HepG2 (cell line): ENCODE measurements around the gene PCGF2. TPM values are rescaled to one million over a fixed set of nuclear protein-coding genes. Genes with fewer than 3 reads are reported as not detected.

ENCODE experiments used
- GATA4 ChIP-seq: sonication (generic); IDR thresholded peaks from 2 replicates; pipeline ENCODE4 v1.6.1; 2016; ENCODE audit warnings: antibody characterized with exemption, low read depth, borderline replicate concordance
- KAT2B ChIP-seq: fragments of 150-350 bp; IDR thresholded peaks from 2 replicates; pipeline ENCODE4 v1.6.1; 2014; ENCODE audit warnings: low read depth, low read length, borderline replicate concordance
- KMT2B ChIP-seq: IDR thresholded peaks from 2 replicates; pipeline ENCODE4 v1.6.1; 2016; ENCODE audit warnings: missing genetic modification reagents, missing compliant biosample characterization
- POLR2AphosphoS2 ChIP-seq: IDR thresholded peaks from 2 replicates; pipeline ENCODE4 v1.6.1; 2011; ENCODE audit warnings: low read depth, low read length, improper control_type of control experiment
- POLR2AphosphoS5 ChIP-seq: IDR thresholded peaks from 2 replicates; pipeline ENCODE4 v1.6.1; 2012; ENCODE audit warnings: low read depth, low read length
- RBAK ChIP-seq: sonication (generic); formaldehyde crosslinking; IDR thresholded peaks from 2 replicates; pipeline ENCODE4 v1.5.1; 2020; ENCODE audit warnings: mild to moderate bottlenecking, missing genetic modification reagents
- SP140L ChIP-seq: sonication (generic); formaldehyde crosslinking; IDR thresholded peaks from 2 replicates; pipeline ENCODE4 v1.4.0; 2020; ENCODE audit warnings: missing genetic modification reagents, borderline replicate concordance
- TGIF2 ChIP-seq: IDR thresholded peaks from 2 replicates; pipeline ENCODE4 v1.6.1; 2016; ENCODE audit warnings: control low read depth, missing compliant biosample characterization
- ZKSCAN8 ChIP-seq: IDR thresholded peaks from 2 replicates; pipeline ENCODE4 v1.6.1; 2016; ENCODE audit warnings: borderline replicate concordance, missing genetic modification reagents, missing compliant biosample characterization
- ZNF292 ChIP-seq: sonication (generic); formaldehyde crosslinking; IDR thresholded peaks from 2 replicates; pipeline ENCODE4 v1.8.1; 2022; ENCODE audit warnings: mild to moderate bottlenecking, low read depth, missing genetic modification reagents, borderline replicate concordance
- ZNF44 ChIP-seq: sonication (generic); formaldehyde crosslinking; IDR thresholded peaks from 2 replicates; pipeline ENCODE4 v1.5.1; 2020; ENCODE audit warnings: mild to moderate bottlenecking, missing genetic modification reagents
- ZNF549 ChIP-seq: sonication (generic); formaldehyde crosslinking; IDR thresholded peaks from 2 replicates; pipeline ENCODE4 v1.5.0; 2020; ENCODE audit warnings: missing genetic modification reagents
- ZNF564 ChIP-seq: sonication (generic); formaldehyde crosslinking; IDR thresholded peaks from 2 replicates; pipeline ENCODE4 v1.8.1; 2023; ENCODE audit warnings: mild to moderate bottlenecking, missing genetic modification reagents
- ZNF878 ChIP-seq: sonication (generic); formaldehyde crosslinking; IDR thresholded peaks from 2 replicates; pipeline ENCODE4 v1.8.1; 2023; ENCODE audit warnings: mild to moderate bottlenecking, missing genetic modification reagents, moderate library complexity
- polyA plus RNA-seq, 8 experiments: library from polyadenylated mRNA; depleted of rRNA in 3 of 8; stranded (reverse) in 7 of 8; unstranded in 1 of 8; fragments of >200 nt; fragmentation: Illumina TruSeq in 4 of 8; extraction: Trizol in 4 of 8; gene quantifications; 2 replicates each; pipeline versions ENCODE4 v1.2.1 to v1.2.3, GENCODE V29; 2011 to 2016; ENCODE audit warnings: low read depth in 4 of 8, missing spikeins in 1 of 8, mixed read lengths in 1 of 8; ENCODE audit not compliant: insufficient read depth in 1 of 8
- total RNA-seq, 5 experiments: library from RNA; depleted of rRNA; stranded (reverse); fragments of >200 nt; fragmentation: Illumina TruSeq; extraction: Trizol; gene quantifications; 2 replicates each; pipeline ENCODE4 v1.2.3, GENCODE V29; 2016; ENCODE audit warnings: low read depth in 1 of 5
- TF ChIP-seq, protein P1 (sequence below): sonication (generic); formaldehyde crosslinking; IDR thresholded peaks from 2 replicates; pipeline ENCODE4 v1.4.0; 2020; ENCODE audit warnings: low read depth, mild to moderate bottlenecking, missing genetic modification reagents
- TF ChIP-seq, protein P2 (sequence below): sonication (generic); formaldehyde crosslinking; IDR thresholded peaks from 2 replicates; pipeline ENCODE4 v1.4.0; 2020; ENCODE audit warnings: missing genetic modification reagents, borderline replicate concordance
- TF ChIP-seq, protein P3 (sequence below): sonication (generic); formaldehyde crosslinking; IDR thresholded peaks from 2 replicates; pipeline ENCODE4 v1.5.1; 2020; ENCODE audit warnings: missing genetic modification reagents, mild to moderate bottlenecking, borderline replicate concordance
- TF ChIP-seq, protein P4 (sequence below): sonication (generic); formaldehyde crosslinking; IDR thresholded peaks from 2 replicates; pipeline ENCODE4 v1.5.1; 2020; ENCODE audit warnings: missing genetic modification reagents, mild to moderate bottlenecking, borderline replicate concordance
- TF ChIP-seq, protein P5 (sequence below): sonication (generic); formaldehyde crosslinking; IDR thresholded peaks from 2 replicates; pipeline ENCODE4 v1.5.1; 2020; ENCODE audit warnings: missing genetic modification reagents, mild to moderate bottlenecking, borderline replicate concordance

PCGF2 gene
- total and polyA plus RNA-seq, 2 of the 13 experiments (the other 11 are each of a cell fraction or from before 2014, with no cell fraction given) = 11.6 to 29.4 TPM

DNA sequence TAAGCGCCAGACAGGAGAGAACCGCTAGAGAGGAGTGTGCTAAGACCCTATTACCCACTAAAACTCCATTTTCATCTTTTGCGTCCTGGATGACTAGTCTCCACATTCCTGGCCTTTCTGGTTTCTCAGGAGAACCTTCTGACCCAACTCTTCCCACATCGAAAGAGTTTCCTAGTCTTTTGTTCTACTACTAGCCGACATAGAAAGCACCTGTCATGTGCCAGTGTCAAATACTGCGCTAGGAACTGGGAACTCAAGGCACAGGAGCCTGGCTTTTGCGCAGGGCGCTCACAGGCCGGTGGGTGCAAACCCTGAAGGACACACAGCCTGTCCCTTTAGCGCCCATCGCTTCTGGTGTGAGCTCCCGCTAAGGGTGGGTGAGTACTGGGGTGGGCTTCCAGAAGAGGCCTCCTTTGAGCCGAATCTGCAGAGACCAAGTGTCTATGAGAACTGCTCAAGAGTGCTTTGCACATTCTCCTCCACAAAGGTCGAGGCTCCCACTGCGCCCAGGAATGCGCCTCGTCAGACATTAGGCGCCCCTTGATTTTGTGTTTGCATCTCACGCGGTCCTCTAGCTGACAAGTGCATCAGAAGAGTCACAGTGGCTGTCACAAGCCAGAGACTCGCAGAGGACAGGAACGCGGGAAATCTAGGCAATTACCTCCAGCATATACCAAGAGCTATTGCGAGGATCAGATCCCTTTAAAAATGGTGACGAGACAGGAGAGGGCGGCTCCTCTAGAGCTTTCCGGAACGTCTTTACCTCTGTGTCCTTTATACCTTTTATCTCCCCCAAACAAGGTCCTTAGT, 2.4 kb upstream of the PCGF2 start (continued):
- TF ChIP-seq, protein P1, sequence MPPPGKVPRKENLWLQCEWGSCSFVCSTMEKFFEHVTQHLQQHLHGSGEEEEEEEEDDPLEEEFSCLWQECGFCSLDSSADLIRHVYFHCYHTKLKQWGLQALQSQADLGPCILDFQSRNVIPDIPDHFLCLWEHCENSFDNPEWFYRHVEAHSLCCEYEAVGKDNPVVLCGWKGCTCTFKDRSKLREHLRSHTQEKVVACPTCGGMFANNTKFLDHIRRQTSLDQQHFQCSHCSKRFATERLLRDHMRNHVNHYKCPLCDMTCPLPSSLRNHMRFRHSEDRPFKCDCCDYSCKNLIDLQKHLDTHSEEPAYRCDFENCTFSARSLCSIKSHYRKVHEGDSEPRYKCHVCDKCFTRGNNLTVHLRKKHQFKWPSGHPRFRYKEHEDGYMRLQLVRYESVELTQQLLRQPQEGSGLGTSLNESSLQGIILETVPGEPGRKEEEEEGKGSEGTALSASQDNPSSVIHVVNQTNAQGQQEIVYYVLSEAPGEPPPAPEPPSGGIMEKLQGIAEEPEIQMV (CRISPR knock-in tag) = no peak
- TF ChIP-seq ZNF564 (no peak), ZNF44 (CRISPR knock-in tag) (no peak), RBAK (no peak), ZNF878 (no peak), POLR2AphosphoS5 (no peak), POLR2AphosphoS2 (no peak), ZNF292 (CRISPR knock-in tag) (no peak), ZKSCAN8 (no peak), SP140L (no peak), KAT2B (no peak), ZNF549 (CRISPR knock-in tag) (no peak), TGIF2 (CRISPR knock-in tag) (peak; percentile 32; the same call in 1 of the 2 replicates), GATA4 (no peak), KMT2B (CRISPR knock-in tag) (no peak)
- TF ChIP-seq, protein P2, sequence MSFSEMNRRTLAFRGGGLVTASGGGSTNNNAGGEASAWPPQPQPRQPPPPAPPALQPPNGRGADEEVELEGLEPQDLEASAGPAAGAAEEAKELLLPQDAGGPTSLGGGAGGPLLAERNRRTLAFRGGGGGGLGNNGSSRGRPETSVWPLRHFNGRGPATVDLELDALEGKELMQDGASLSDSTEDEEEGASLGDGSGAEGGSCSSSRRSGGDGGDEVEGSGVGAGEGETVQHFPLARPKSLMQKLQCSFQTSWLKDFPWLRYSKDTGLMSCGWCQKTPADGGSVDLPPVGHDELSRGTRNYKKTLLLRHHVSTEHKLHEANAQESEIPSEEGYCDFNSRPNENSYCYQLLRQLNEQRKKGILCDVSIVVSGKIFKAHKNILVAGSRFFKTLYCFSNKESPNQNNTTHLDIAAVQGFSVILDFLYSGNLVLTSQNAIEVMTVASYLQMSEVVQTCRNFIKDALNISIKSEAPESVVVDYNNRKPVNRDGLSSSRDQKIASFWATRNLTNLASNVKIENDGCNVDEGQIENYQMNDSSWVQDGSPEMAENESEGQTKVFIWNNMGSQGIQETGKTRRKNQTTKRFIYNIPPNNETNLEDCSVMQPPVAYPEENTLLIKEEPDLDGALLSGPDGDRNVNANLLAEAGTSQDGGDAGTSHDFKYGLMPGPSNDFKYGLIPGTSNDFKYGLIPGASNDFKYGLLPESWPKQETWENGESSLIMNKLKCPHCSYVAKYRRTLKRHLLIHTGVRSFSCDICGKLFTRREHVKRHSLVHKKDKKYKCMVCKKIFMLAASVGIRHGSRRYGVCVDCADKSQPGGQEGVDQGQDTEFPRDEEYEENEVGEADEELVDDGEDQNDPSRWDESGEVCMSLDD (CRISPR knock-in tag) = no peak
- TF ChIP-seq, protein P3, sequence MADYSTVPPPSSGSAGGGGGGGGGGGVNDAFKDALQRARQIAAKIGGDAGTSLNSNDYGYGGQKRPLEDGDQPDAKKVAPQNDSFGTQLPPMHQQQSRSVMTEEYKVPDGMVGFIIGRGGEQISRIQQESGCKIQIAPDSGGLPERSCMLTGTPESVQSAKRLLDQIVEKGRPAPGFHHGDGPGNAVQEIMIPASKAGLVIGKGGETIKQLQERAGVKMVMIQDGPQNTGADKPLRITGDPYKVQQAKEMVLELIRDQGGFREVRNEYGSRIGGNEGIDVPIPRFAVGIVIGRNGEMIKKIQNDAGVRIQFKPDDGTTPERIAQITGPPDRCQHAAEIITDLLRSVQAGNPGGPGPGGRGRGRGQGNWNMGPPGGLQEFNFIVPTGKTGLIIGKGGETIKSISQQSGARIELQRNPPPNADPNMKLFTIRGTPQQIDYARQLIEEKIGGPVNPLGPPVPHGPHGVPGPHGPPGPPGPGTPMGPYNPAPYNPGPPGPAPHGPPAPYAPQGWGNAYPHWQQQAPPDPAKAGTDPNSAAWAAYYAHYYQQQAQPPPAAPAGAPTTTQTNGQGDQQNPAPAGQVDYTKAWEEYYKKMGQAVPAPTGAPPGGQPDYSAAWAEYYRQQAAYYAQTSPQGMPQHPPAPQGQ (CRISPR knock-in tag) = no peak
- TF ChIP-seq, protein P4, sequence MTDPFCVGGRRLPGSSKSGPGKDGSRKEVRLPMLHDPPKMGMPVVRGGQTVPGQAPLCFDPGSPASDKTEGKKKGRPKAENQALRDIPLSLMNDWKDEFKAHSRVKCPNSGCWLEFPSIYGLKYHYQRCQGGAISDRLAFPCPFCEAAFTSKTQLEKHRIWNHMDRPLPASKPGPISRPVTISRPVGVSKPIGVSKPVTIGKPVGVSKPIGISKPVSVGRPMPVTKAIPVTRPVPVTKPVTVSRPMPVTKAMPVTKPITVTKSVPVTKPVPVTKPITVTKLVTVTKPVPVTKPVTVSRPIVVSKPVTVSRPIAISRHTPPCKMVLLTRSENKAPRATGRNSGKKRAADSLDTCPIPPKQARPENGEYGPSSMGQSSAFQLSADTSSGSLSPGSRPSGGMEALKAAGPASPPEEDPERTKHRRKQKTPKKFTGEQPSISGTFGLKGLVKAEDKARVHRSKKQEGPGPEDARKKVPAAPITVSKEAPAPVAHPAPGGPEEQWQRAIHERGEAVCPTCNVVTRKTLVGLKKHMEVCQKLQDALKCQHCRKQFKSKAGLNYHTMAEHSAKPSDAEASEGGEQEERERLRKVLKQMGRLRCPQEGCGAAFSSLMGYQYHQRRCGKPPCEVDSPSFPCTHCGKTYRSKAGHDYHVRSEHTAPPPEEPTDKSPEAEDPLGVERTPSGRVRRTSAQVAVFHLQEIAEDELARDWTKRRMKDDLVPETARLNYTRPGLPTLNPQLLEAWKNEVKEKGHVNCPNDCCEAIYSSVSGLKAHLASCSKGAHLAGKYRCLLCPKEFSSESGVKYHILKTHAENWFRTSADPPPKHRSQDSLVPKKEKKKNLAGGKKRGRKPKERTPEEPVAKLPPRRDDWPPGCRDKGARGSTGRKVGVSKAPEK (CRISPR knock-in tag) = no peak
- TF ChIP-seq, protein P5, sequence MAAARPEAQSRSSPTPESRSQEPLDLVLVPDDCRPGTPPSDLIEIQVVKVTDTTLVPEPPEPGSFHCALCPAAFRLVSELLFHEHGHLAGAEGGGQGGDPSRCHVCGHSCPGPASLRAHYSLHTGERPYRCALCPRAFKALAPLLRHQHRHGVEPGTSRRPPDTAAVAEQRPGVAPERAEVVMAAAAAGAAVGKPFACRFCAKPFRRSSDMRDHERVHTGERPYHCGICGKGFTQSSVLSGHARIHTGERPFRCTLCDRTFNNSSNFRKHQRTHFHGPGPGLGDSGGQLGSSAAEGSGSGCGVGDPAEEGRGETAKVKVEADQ = no peak
